ENCODE measurements around the gene BTF3L4. TPM values are rescaled to one million over a fixed set of nuclear protein-coding genes. Genes with fewer than 3 reads are reported as not detected.

BTF3L4 gene
- polyA plus RNA-seq, 3 donors: 27.0 to 116 (median 108) TPM

GRCh38 chr1:52059321-52059720, 3.2 kb downstream of the BTF3L4 start:
- Histone ChIP-seq H3K4me3 (replicated peaks in 1 of 3; ENCODE audit: low read depth in 2 of 3, low read length in 3 of 3) (no peak overlapping the region), H4K20me1 (ENCODE audit: insufficient read depth, low read length) (peaks cover 76% of the 10 kb centered on the region), H3K36me3 (replicated peaks in 1 of 2; ENCODE audit: control insufficient read depth in 1 of 2, insufficient read depth in 2 of 2, low read length in 2 of 2) (peaks cover 33 to 43% of the 10 kb centered on the region in 2 donors), H2AFZ (ENCODE audit: insufficient read depth, low read depth, low read length, poor library complexity, severe bottlenecking) (no peak overlapping the region), H3K27me3 (ENCODE audit: control insufficient read depth in 2 of 2, insufficient read depth in 2 of 2, low read length in 2 of 2) (no peaks in the 10 kb centered on the region), H3K4me1 (ENCODE audit: control insufficient read depth in 1 of 2, insufficient read depth in 2 of 2, low read length in 2 of 2) (peaks cover 25 to 38% of the 10 kb centered on the region in 2 donors), H3K9ac (ENCODE audit: insufficient read depth, low read length, poor library complexity, severe bottlenecking) (no peak overlapping the region), H3K27ac (ENCODE audit: low read depth in 1 of 2, low read length in 2 of 2) (no peak overlapping the region), H3K79me2 (ENCODE audit: insufficient read depth, low read length) (peaks cover 96% of the 10 kb centered on the region), H3K9me3 (replicated peaks in 1 of 2; ENCODE audit: control insufficient read depth in 1 of 2, insufficient read depth in 1 of 2, low read length in 2 of 2) (no peaks in the 10 kb centered on the region), H3K4me2 (replicated peaks; ENCODE audit: extremely low read depth, low read length, poor library complexity, severe bottlenecking) (no peak overlapping the region)
- no peak for DNase-seq
- no peaks in the 10 kb centered on the region for H3K9me3 Mint-ChIP-seq
- TF ChIP-seq, protein P1, sequence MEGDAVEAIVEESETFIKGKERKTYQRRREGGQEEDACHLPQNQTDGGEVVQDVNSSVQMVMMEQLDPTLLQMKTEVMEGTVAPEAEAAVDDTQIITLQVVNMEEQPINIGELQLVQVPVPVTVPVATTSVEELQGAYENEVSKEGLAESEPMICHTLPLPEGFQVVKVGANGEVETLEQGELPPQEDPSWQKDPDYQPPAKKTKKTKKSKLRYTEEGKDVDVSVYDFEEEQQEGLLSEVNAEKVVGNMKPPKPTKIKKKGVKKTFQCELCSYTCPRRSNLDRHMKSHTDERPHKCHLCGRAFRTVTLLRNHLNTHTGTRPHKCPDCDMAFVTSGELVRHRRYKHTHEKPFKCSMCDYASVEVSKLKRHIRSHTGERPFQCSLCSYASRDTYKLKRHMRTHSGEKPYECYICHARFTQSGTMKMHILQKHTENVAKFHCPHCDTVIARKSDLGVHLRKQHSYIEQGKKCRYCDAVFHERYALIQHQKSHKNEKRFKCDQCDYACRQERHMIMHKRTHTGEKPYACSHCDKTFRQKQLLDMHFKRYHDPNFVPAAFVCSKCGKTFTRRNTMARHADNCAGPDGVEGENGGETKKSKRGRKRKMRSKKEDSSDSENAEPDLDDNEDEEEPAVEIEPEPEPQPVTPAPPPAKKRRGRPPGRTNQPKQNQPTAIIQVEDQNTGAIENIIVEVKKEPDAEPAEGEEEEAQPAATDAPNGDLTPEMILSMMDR (IDR thresholded peaks at IDR 0.05): no peak
- H3K27me3 Mint-ChIP-seq (ENCODE audit: low read depth in 3 of 3): no peaks in the 10 kb centered on the region
- peaks cover 33 to 44% of the 10 kb centered on the region in 2 donors for H3K36me3 Mint-ChIP-seq
- H3K4me1 Mint-ChIP-seq: peaks cover 31% of the 10 kb centered on the region
- no peak overlapping the region for H3K4me3 Mint-ChIP-seq
- intact Hi-C loops (cut with micrococcal nuclease): loop anchor here (10.0 kb wide), 2 partner anchors 345 to 635 kb away; partner anchors contain the start of genes COA7 (in 1 of the 2), ORC1 (in 1 of the 2) and PRPF38A (in 1 of the 2)
- no peak overlapping the region for H3K27ac Mint-ChIP-seq

- H2AFZ ChIP-seq (ENCODE audit: insufficient read depth, low read depth, low read length, poor library complexity, severe bottlenecking): no peak overlapping the region
- Mint-ChIP-seq H3K9me3 (no peaks in the 10 kb centered on the region), H3K4me1 (peaks cover 26% of the 10 kb centered on the region), H3K36me3 (peaks cover 37 to 49% of the 10 kb centered on the region in 2 donors), H3K27ac (no peak overlapping the region), H3K27me3 (ENCODE audit: low read depth in 3 of 3) (no peaks in the 10 kb centered on the region), H3K4me3 (no peak overlapping the region)
- no peak overlapping the region for H3K4me2 ChIP-seq (replicated peaks; ENCODE audit: extremely low read depth, low read length, poor library complexity, severe bottlenecking)
- peaks cover 20 to 32% of the 10 kb centered on the region in 2 donors for H3K4me1 ChIP-seq (ENCODE audit: control insufficient read depth in 1 of 2, insufficient read depth in 2 of 2, low read length in 2 of 2)
- TF ChIP-seq, protein P1 (IDR thresholded peaks at IDR 0.05): no peak
- no CpG with 5 or more reads among the region's 1 CpG for WGBS (ENCODE audit: insufficient coverage)
- no peak for DNase-seq
- intact Hi-C loops (cut with micrococcal nuclease): loop anchor here (10.0 kb wide), 2 partner anchors 345 to 635 kb away; partner anchors contain the start of genes COA7 (in 1 of the 2), ORC1 (in 1 of the 2) and PRPF38A (in 1 of the 2)
- H3K4me3 ChIP-seq (replicated peaks in 1 of 3; ENCODE audit: low read depth in 2 of 3, low read length in 3 of 3): no peak overlapping the region
- peaks cover 80% of the 10 kb centered on the region for H4K20me1 ChIP-seq (ENCODE audit: insufficient read depth, low read length)
- no peak overlapping the region for H3K9ac ChIP-seq (ENCODE audit: insufficient read depth, low read length, poor library complexity, severe bottlenecking)
- H3K27me3 ChIP-seq (ENCODE audit: control insufficient read depth in 2 of 2, insufficient read depth in 2 of 2, low read length in 2 of 2): no peaks in the 10 kb centered on the region
- H3K36me3 ChIP-seq (replicated peaks in 1 of 2; ENCODE audit: control insufficient read depth in 1 of 2, insufficient read depth in 2 of 2, low read length in 2 of 2): peaks cover 39 to 49% of the 10 kb centered on the region in 2 donors
- H3K27ac ChIP-seq (ENCODE audit: low read depth in 1 of 2, low read length in 2 of 2): no peak overlapping the region
- H3K79me2 ChIP-seq (ENCODE audit: insufficient read depth, low read length): peaks cover 96% of the 10 kb centered on the region
- H3K9me3 ChIP-seq (replicated peaks in 1 of 2; ENCODE audit: control insufficient read depth in 1 of 2, insufficient read depth in 1 of 2, low read length in 2 of 2): no peaks in the 10 kb centered on the region
These were observed 3.8 kb downstream of the BTF3L4 start for GRCh38 chr1:52059888-52060287.

Measured in CD14-positive monocyte (primary cell).